Measurements from ENCODE around the gene PANX1.

GRCh38 chr11:94104734-94105133 is 23.9 kb upstream of the PANX1 start:
- no peak for TF ChIP-seq CTCF (conservative IDR thresholded peaks at IDR 0.05; ENCODE audit: low read depth, low read length)
- no peak for TF ChIP-seq EZH2 (IDR thresholded peaks at IDR 0.05; ENCODE audit: borderline replicate concordance, low read depth, low read length, poor library complexity, severe bottlenecking)

Data from A673 (cell line).